CD4-positive, alpha-beta T cell treated with Interleukin-6 at 100 ng/mL for 8 hours (primary cell): ENCODE measurements around the gene CETN1.
A peak's percentile ranks its signal among the peaks of the same experiment; 100 is the strongest.

ENCODE experiments used
- DNase-seq: peaks from one replicate; pipeline ENCODE4 v3.0.0-alpha.2; 2020; ENCODE audit warnings: mixed read lengths, low spot score

The CETN1 gene

GRCh38 chr18:577643-578375 lies 2.4 kb upstream of the CETN1 start:
- no peak for DNase-seq

DNA sequence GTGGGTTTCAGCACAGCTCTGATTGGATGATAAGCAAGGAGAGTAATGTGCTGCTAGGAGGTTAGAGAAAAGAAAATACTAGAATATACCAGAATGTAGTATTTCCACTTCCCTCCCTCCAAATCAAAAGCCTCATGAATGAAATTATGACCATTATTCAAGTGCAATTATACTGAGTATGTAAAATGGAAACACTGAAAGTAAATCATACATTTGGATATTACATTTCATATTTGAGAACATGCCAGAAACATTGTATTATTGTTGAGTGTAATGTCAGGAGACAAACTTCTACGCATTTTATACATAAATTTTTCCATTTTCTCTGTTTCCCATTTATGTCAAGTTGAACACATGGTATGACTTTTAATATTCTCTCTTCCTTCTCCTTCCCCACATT lies 942 bp upstream of the CETN1 start:
- no peak for DNase-seq

GRCh38 chr18:581096-581495 lies 916 bp downstream of the CETN1 start:
- no peak for DNase-seq

GRCh38 chr18:582465-582864 lies 2.3 kb downstream of the CETN1 start:
- no peak for DNase-seq

GRCh38 chr18:595068-595467 lies 14.9 kb downstream of the CETN1 start:
- DNase-seq, result no peak

- no peak for DNase-seq
Measured at GRCh38 chr18:595571-595970, 15.4 kb downstream of the CETN1 start.

DNA sequence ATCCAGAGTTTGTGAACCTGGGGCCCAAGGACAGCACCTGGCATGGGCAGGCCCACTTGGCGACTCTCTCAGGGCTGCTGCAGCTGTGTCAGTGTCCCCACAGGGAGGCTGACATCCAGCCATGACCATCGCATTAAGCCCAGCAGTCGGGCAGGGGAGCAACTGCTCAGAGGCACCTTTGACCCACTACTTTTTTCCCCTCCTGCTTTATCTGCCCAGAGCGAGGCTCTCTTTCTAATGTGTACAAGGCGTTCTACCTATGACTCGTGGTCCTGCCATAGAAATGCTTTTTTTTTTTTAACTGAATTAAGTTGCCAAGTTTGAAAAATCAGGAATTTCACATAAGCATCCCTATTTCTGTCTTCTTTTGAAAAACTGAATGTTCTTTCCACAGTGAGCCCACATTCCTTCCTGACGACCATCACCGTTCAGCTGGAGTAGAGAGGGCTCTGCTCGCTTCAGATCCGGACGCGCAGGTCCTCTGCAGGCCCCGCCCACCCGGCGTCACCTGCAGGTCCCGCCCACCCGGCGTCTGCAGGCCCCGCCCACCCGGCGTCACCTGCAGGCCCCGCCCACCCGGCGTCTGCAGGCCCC lies 16.2 kb downstream of the CETN1 start:
- peak; percentile 59 for DNase-seq

GRCh38 chr18:598124-598589 lies 18.0 kb downstream of the CETN1 start:
- DNase-seq, result no peak

DNA sequence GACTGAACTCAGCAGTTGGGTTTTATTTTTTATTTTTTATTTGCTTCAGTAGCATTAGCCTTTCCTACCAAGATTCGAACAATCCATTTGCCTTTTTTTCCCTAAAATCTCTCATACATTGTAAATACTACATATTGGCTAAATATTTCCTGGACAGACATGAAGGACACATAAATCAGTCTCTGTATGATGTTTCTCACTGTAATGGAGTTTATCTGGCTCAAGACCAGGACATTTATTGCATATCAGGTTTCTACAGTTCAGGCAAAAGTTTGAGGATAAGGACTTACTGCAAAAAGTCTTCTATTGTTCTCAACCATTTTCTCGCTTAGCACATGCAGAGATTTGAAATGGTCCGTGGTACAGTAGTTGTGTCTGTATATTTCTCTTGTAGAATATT lies 19.9 kb downstream of the CETN1 start:
- no peak for DNase-seq

- no peak for DNase-seq
Measured at GRCh38 chr18:604771-605170, 24.6 kb downstream of the CETN1 start.

DNA sequence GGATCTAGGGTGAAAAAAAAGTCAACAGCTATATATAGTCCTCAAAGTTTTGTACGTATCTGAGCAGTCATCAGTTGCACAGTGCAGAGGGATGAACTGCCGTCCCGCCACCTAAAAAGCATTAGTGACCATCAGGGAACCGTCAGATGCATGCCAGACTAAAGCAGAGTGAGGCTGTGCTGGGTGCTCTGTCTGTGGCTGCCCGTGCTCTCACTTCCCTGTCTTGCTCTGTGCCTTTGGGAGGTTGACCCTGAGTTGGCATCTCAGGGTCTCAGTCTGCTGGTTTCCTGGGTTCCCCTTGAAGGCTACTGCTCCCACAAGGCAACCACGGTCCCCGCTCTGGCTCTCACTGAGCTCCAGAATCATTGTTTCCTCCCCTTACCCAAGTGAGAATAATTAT lies 27.8 kb downstream of the CETN1 start:
- DNase-seq, result no peak

GRCh38 chr18:610214-610928 lies 30.2 kb downstream of the CETN1 start:
- no peak for DNase-seq

DNA sequence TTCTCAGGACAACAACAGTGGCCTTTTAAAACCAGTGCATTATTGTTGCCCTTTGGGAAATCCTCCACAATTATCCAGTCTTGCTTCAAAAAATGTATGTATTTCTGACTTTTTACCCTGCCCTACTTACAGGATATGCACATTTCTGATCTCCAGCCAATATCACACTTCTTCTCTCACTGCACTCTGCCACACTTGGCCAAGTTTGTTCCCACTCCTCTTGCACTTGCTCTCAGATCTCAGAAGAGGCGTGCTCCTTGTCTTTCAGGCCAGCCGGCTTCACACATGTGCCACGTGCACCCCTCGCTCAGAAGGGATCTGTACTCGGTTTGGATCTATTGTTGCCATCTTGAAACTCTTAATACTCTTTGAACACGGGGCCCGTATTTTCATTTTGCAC lies 32.0 kb downstream of the CETN1 start:
- no peak for DNase-seq

GRCh38 chr18:614193-614592 lies 34.0 kb downstream of the CETN1 start:
- DNase-seq, result no peak

- no peak for DNase-seq
Measured at GRCh38 chr18:615092-615521, 34.9 kb downstream of the CETN1 start.

GRCh38 chr18:615773-616172 lies 35.6 kb downstream of the CETN1 start:
- no peak for DNase-seq

DNA sequence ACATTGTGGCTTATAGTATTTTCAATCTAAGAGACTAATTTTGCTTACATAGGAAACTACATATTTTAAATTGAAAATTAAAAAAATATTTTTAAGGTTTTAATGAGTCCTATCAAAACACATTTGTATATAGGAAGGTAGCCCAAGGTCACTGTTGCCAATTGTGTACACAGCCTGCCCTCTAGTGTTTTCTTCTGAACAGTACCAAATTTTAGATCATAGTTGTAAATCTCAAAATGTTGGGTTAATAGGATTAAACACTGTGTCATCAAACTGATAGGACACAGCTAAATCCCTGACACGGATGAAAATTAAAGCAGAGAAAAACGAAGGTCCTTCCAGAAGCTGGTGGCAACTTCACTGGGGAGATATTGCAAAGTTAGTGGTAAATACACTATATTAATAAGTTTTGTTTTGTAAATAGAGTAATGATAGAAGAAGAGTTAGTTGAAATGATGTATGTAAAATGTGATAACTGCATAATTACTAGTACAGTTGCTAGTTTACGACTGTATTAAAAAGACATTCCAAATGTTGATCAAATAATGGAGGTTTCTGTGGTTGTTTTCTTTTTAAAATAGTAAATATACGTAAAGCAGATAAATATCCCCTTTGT lies 36.3 kb downstream of the CETN1 start:
- DNase-seq, result peak; percentile 9

GRCh38 chr18:617970-618504 lies 37.9 kb downstream of the CETN1 start:
- DNase-seq, result no peak

DNA sequence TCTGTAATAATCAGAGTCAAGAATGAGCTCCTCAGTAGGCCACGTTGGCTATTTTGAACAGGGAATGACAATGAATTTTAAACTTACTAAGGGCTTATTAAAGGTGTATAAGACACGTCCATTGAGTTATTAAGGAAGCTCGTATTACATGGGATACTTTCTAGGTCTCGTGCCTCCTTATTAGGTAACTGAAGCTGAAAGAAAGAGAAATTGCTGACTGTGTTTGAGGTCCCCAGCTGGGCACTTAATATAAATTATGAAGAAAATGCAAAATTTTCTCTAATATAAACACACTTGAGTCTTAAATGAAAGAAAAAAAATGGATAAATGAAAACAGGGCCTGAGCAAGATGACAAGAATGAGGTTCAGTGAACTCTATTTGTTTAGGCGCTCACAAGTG lies 38.4 kb downstream of the CETN1 start:
- DNase-seq, result no peak

- DNase-seq, result no peak
Measured at GRCh38 chr18:621291-622043, 41.3 kb downstream of the CETN1 start.

DNA sequence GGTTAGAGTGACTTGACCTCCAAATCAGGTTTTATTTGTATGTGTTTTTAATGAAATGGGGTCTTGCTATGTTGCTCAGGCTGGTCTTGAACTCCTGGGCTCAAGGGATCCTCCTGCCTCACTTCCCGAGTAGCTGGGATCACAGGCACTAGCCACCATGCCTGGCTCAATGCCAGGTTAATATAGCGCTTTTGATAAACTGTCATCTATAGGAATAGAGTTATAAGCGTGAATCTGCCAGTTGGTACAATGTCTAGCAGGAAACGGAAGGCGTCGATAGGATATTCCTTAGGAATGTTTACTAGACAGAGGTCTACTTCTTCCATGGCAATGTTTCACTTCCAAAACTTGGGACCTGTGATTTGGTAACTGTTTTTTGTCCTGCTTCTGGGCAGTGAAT lies 42.1 kb downstream of the CETN1 start:
- DNase-seq, result no peak
